ENCODE data around the gene ARHGEF1.

Gene ARHGEF1

GRCh38 chr19:41882568-41883462 is at the start of gene ARHGEF1:
Gene ARHGEF1, plus strand, starts transcription at chr19:41883184. Its CDS starts 4,899 bp downstream, at chr19:41888083.
- peak; percentile 50 for DNase-seq

- no peak for DNase-seq
Measured at GRCh38 chr19:41837981-41838708, 44.8 kb upstream of the ARHGEF1 start.

GRCh38 chr19:41839211-41839610 is 43.8 kb upstream of the ARHGEF1 start:
- no peak for DNase-seq

GRCh38 chr19:41843371-41843770 is 39.6 kb upstream of the ARHGEF1 start:
- DNase-seq = no peak

GRCh38 chr19:41844601-41845000 is 38.4 kb upstream of the ARHGEF1 start, which contains the start of gene LYPD4:
Gene LYPD4, minus strand, starts transcription at chr19:41844683. Its CDS starts 5,398 bp downstream, at chr19:41839285.
- peak; percentile 42 for DNase-seq

GRCh38 chr19:41845001-41845050 is 38.2 kb upstream of the ARHGEF1 start, which contains the start of gene DMRTC2:
Gene DMRTC2, plus strand, starts transcription at chr19:41845042. Its CDS starts 2,387 bp downstream, at chr19:41847429.
- no peak for DNase-seq

GRCh38 chr19:41845051-41845590 is 37.9 kb upstream of the ARHGEF1 start:
- DNase-seq = no peak

GRCh38 chr19:41847351-41848105 is 35.5 kb upstream of the ARHGEF1 start:
- no peak for DNase-seq

- no peak for DNase-seq
Measured at GRCh38 chr19:41848666-41849065, 34.3 kb upstream of the ARHGEF1 start.

GRCh38 chr19:41849067-41849466 is 33.9 kb upstream of the ARHGEF1 start:
- DNase-seq = no peak

- DNase-seq = no peak
Measured at GRCh38 chr19:41850381-41850780, 32.6 kb upstream of the ARHGEF1 start.

- DNase-seq = no peak
Measured at GRCh38 chr19:41851456-41851855, 31.5 kb upstream of the ARHGEF1 start.

GRCh38 chr19:41853344-41853743 is 29.6 kb upstream of the ARHGEF1 start:
- no peak for DNase-seq

- no peak for DNase-seq
Measured at GRCh38 chr19:41853768-41854167, 29.2 kb upstream of the ARHGEF1 start.

GRCh38 chr19:41859213-41859617 is 23.8 kb upstream of the ARHGEF1 start:
- DNase-seq = no peak

- DNase-seq = peak; percentile 100
Measured at GRCh38 chr19:41859618-41860418, 23.2 kb upstream of the ARHGEF1 start, which contains the start of gene RPS19. Gene RPS19, plus strand, starts transcription at chr19:41860255. Its CDS starts 520 bp downstream, at chr19:41860775.

- DNase-seq = no peak
Measured at GRCh38 chr19:41860419-41861115, 22.4 kb upstream of the ARHGEF1 start.

- no peak for DNase-seq
Measured at GRCh38 chr19:41861116-41861768, 21.7 kb upstream of the ARHGEF1 start.

GRCh38 chr19:41861846-41862245 is 21.1 kb upstream of the ARHGEF1 start:
- DNase-seq = no peak

- DNase-seq = no peak
Measured at GRCh38 chr19:41862445-41862986, 20.5 kb upstream of the ARHGEF1 start.
